NT2/D1 (cell line): Measurements from ENCODE around the gene ABTB2.

Source experiments
- DNase-seq: peaks from one replicate; pipeline ENCODE4 v3.0.0-alpha.2; 2011; ENCODE audit warnings: low read depth, low spot score
- H3K27me3 ChIP-seq: 2 replicates; pipeline ENCODE4 v1.6.0; 2011; ENCODE audit warnings: mild to moderate bottlenecking; ENCODE audit not compliant: insufficient read length, insufficient read depth
- H3K36me3 ChIP-seq: 2 replicates; pipeline ENCODE4 v1.6.1; 2011; ENCODE audit warnings: mild to moderate bottlenecking, low read length, mixed read lengths; ENCODE audit not compliant: insufficient read depth, insufficient read length
- H3K4me1 ChIP-seq: 2 replicates; pipeline ENCODE4 v1.5.1; 2011; ENCODE audit not compliant: insufficient read depth, insufficient read length
- H3K4me3 ChIP-seq: 2 replicates; pipeline ENCODE4 v1.5.1; 2011; ENCODE audit warnings: low read depth; ENCODE audit not compliant: insufficient read length
- H3K9ac ChIP-seq: 2 replicates; pipeline ENCODE4 v1.6.0; 2011; ENCODE audit warnings: low read depth; ENCODE audit not compliant: insufficient read length
- H3K9me3 ChIP-seq: 2 replicates; pipeline ENCODE4 v1.5.1; 2011; ENCODE audit warnings: mild to moderate bottlenecking, low read length; ENCODE audit not compliant: insufficient read depth
- SUZ12 ChIP-seq: IDR thresholded peaks from 2 replicates; pipeline ENCODE4 v1.6.1; 2011; ENCODE audit not compliant: insufficient read length, insufficient read depth; ENCODE audit errors: extremely low read depth
- YY1 ChIP-seq: IDR thresholded peaks from 2 replicates; pipeline ENCODE4 v1.6.1; 2011; ENCODE audit not compliant: insufficient read length, insufficient read depth
- ZNF274 ChIP-seq: IDR thresholded peaks from 2 replicates; pipeline ENCODE4 v1.6.1; 2011; ENCODE audit warnings: mild to moderate bottlenecking, low read depth, low read length

Gene ABTB2

DNA sequence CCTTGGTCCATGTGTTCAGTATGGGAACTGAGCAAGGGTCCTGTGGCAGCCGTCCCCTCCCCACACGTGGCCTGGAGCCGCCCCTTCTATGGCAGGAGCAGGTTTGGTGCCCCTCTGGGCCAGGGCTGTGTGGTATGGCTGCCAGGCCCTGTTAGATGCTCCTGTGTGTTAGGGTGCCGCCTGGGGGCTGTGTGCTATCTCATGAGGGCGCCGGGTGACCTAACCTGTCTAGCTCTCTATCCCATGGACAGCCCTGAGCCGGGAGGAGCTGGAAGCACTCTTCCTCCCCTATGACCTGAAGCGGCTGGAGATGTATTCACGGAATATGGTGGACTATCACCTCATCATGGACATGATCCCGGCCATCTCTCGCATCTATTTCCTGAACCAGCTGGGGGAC lies 217.7 kb downstream of the ABTB2 start:
- no peak for TF ChIP-seq ZNF274
- TF ChIP-seq YY1, result no peak
- no peak for TF ChIP-seq SUZ12
- DNase-seq, result no peak
- Histone ChIP-seq H3K9ac (no peak overlapping the region), H3K4me3 (no peak overlapping the region), H3K4me1 (no peaks in the 10 kb centered on the region), H3K9me3 (no peaks in the 10 kb centered on the region), H3K27me3 (no peaks in the 10 kb centered on the region), H3K36me3 (peaks cover 98% of the 10 kb centered on the region)

DNA sequence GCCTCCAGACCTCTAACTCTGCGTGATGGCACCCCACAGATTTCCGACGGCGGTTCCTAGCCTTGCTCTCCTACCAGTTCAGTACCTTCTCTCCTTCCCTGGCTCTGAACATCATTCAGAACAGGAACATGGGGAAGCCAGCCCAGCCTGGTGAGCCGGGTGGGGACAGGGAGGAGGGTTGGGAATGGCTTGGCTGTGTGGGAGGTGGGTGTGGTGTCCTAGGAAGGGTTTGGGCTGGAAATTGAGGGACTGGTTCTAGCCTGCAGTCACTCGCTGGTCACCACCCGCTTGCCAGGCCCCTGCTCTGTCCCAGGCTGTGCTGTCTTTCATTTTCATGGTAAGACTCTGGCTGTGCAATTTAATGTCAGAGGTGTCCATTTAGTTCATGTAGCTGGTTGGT lies 218.5 kb downstream of the ABTB2 start:
- Histone ChIP-seq H3K4me1 (no peaks in the 10 kb centered on the region), H3K9me3 (no peaks in the 10 kb centered on the region), H3K9ac (no peak overlapping the region), H3K36me3 (peaks cover 98% of the 10 kb centered on the region), H3K27me3 (no peaks in the 10 kb centered on the region), H3K4me3 (no peak overlapping the region)
- TF ChIP-seq YY1 (no peak), SUZ12 (no peak), ZNF274 (no peak)
- DNase-seq, result no peak

DNA sequence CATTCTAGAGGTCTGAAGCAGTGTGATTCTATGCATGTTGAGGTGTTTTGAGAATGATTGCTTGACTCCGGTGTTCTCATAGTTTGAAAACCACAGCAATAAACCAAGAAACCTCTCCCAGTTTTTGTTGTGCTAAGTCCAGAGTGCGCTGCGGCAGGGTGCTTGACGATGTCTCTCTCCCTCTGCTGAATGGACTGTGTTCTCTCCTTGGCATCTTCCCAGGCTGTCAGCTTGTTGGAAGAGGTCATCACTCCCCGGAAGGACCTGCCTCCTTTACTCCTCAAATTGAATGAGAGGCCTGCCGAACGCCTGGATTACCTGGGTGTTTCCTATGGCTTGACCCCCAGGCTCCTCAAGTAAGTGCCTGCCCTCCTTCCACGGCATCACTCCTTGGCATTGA lies 221.4 kb downstream of the ABTB2 start:
- Histone ChIP-seq H3K4me1 (no peaks in the 10 kb centered on the region), H3K36me3 (peaks cover 94% of the 10 kb centered on the region), H3K27me3 (no peaks in the 10 kb centered on the region), H3K4me3 (no peak overlapping the region), H3K9me3 (no peaks in the 10 kb centered on the region), H3K9ac (no peak overlapping the region)
- TF ChIP-seq SUZ12 (no peak), YY1 (no peak), ZNF274 (no peak)
- no peak for DNase-seq

DNA sequence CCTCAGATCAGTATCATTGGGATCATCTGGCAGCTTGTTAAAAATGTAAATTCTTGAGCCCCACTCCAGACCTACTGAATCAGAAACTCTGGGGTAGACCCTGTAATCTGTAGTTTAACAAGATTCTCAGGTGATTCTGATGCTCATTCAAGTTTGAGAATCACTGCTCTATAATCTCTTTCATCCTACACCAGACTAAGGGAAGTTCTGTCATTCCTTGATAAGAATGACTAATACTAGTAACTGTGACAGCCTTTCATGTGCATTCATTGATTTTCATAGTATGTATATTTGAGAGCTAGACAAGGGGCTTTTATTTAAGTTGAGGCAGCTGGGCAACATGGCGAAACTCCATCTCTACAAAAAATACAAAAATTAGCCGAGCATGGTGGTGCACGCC lies 222.4 kb downstream of the ABTB2 start:
- no peaks in the 10 kb centered on the region for H3K9me3 ChIP-seq
- no peak overlapping the region for H3K4me3 ChIP-seq
- no peak for TF ChIP-seq ZNF274
- H3K27me3 ChIP-seq, result no peaks in the 10 kb centered on the region
- H3K36me3 ChIP-seq, result peaks cover 94% of the 10 kb centered on the region
- no peak overlapping the region for H3K9ac ChIP-seq
- no peak for DNase-seq
- no peaks in the 10 kb centered on the region for H3K4me1 ChIP-seq

- Histone ChIP-seq H3K4me1 (no peaks in the 10 kb centered on the region), H3K27me3 (no peaks in the 10 kb centered on the region), H3K4me3 (no peak overlapping the region), H3K9me3 (no peaks in the 10 kb centered on the region), H3K9ac (no peak overlapping the region), H3K36me3 (peaks cover 90% of the 10 kb centered on the region)
- no peak for DNase-seq
- TF ChIP-seq YY1 (no peak), ZNF274 (no peak), SUZ12 (no peak)
Measured at GRCh38 chr11:34134765-34135164, 223.0 kb downstream of the ABTB2 start.

- Histone ChIP-seq H3K4me3 (no peak overlapping the region), H3K9me3 (no peaks in the 10 kb centered on the region), H3K4me1 (no peaks in the 10 kb centered on the region), H3K27me3 (no peaks in the 10 kb centered on the region), H3K9ac (no peak overlapping the region), H3K36me3 (peaks cover 84% of the 10 kb centered on the region)
- no peak for DNase-seq
- TF ChIP-seq ZNF274 (no peak), SUZ12 (no peak), YY1 (no peak)
Measured at GRCh38 chr11:34132261-34132965, 225.4 kb downstream of the ABTB2 start.

- no peak for DNase-seq
- Histone ChIP-seq H3K27me3 (no peaks in the 10 kb centered on the region), H3K4me1 (no peaks in the 10 kb centered on the region), H3K9me3 (no peaks in the 10 kb centered on the region), H3K4me3 (no peak overlapping the region), H3K36me3 (peaks cover 78% of the 10 kb centered on the region), H3K9ac (no peak overlapping the region)
- no peak for TF ChIP-seq SUZ12
- TF ChIP-seq ZNF274, result no peak
- no peak for TF ChIP-seq YY1
Measured at GRCh38 chr11:34128824-34129223, 229.0 kb downstream of the ABTB2 start.
